Mesothelial cell of epicardium (in vitro differentiated cells): Measurements from ENCODE around the gene PSMA5. TPM values are rescaled to one million over a fixed set of nuclear protein-coding genes. Genes with fewer than 3 reads are reported as not detected.
A peak's percentile ranks its signal among the peaks of the same experiment; 100 is the strongest.
"Not testable (repeated sequence)": the region's sequence is repeated elsewhere in the genome, so short reads cannot be mapped to it uniquely, and the experiment has no call there.

Experiments used
- DNase-seq, 2 experiments: peaks; one replicate each; pipeline ENCODE4 v3.0.0; 2021; ENCODE audit warnings: low spot score in 2 of 2; ENCODE audit not compliant: unreplicated experiment in 2 of 2
- H3K27ac Mint-ChIP-seq: 2 replicates; pipeline ENCODE4 v1.8.0; 2021; ENCODE audit warnings: mixed read lengths
- H3K27me3 Mint-ChIP-seq: 2 replicates; pipeline ENCODE4 v1.8.0; 2021; ENCODE audit warnings: low read depth, mixed read lengths
- H3K36me3 Mint-ChIP-seq: 2 replicates; pipeline ENCODE4 v1.8.0; 2021; ENCODE audit warnings: mixed read lengths
- H3K4me1 Mint-ChIP-seq: 2 replicates; pipeline ENCODE4 v1.8.0; 2021; ENCODE audit warnings: mixed read lengths
- H3K4me3 Mint-ChIP-seq: 2 replicates; pipeline ENCODE4 v1.8.0; 2021; ENCODE audit warnings: mild to moderate bottlenecking, moderate library complexity, mixed read lengths
- H3K9me3 Mint-ChIP-seq: 2 replicates; pipeline ENCODE4 v1.8.0; 2021; ENCODE audit warnings: mixed read lengths
- total RNA-seq: library from RNA; stranded (reverse); gene quantifications from 3 replicates; pipeline ENCODE4 v1.2.1, GENCODE V29; 2021
- TF ChIP-seq, protein P1 (sequence below): fragments of 200-600 bp; sonication (generic); IDR thresholded peaks from one replicate; pipeline ENCODE4 v1.5.0; 2021; ENCODE audit warnings: antibody characterized with exemption; ENCODE audit not compliant: unreplicated experiment

The PSMA5 gene
- total RNA-seq, 1 donor from 2014 or later, result 69.7 TPM

- no peak for DNase-seq
- H3K36me3 Mint-ChIP-seq, result no peaks in the 10 kb centered on the region
- TF ChIP-seq, protein P1, sequence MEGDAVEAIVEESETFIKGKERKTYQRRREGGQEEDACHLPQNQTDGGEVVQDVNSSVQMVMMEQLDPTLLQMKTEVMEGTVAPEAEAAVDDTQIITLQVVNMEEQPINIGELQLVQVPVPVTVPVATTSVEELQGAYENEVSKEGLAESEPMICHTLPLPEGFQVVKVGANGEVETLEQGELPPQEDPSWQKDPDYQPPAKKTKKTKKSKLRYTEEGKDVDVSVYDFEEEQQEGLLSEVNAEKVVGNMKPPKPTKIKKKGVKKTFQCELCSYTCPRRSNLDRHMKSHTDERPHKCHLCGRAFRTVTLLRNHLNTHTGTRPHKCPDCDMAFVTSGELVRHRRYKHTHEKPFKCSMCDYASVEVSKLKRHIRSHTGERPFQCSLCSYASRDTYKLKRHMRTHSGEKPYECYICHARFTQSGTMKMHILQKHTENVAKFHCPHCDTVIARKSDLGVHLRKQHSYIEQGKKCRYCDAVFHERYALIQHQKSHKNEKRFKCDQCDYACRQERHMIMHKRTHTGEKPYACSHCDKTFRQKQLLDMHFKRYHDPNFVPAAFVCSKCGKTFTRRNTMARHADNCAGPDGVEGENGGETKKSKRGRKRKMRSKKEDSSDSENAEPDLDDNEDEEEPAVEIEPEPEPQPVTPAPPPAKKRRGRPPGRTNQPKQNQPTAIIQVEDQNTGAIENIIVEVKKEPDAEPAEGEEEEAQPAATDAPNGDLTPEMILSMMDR, result no peak
- H3K9me3 Mint-ChIP-seq, result no peaks in the 10 kb centered on the region
- H3K4me1 Mint-ChIP-seq, result peaks cover 10% of the 10 kb centered on the region
- H3K4me3 Mint-ChIP-seq, result no peak overlapping the region
- no peak overlapping the region for H3K27ac Mint-ChIP-seq
- no peaks in the 10 kb centered on the region for H3K27me3 Mint-ChIP-seq
Observed at GRCh38 chr1:109377698-109378097, 48.5 kb downstream of the PSMA5 start.

DNA sequence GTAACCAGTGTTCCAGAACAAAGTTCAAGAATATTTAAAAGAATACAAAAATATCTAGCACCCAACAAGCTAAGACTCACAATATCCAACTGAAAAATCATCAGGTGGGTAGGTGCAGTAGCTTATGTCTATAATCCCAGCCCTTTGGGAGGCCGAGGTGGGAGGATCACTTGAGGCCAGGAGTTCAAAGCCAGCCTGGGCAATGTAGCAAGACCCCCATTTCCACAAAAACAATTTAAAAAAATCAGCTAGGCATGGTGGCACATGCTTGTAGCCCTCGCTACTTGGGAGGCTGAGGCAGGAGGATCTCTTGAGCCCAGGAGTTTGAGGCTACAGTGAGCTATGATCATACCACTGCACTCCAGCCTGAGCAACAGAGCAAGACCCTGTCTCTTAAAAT, 52.6 kb downstream of the PSMA5 start:
- not testable (repeated sequence) for H3K9me3 Mint-ChIP-seq, H3K27me3 Mint-ChIP-seq, H3K27ac Mint-ChIP-seq, DNase-seq, H3K4me3 Mint-ChIP-seq, H3K36me3 Mint-ChIP-seq
- peaks cover 25% of the 10 kb centered on the region for H3K4me1 Mint-ChIP-seq

DNA sequence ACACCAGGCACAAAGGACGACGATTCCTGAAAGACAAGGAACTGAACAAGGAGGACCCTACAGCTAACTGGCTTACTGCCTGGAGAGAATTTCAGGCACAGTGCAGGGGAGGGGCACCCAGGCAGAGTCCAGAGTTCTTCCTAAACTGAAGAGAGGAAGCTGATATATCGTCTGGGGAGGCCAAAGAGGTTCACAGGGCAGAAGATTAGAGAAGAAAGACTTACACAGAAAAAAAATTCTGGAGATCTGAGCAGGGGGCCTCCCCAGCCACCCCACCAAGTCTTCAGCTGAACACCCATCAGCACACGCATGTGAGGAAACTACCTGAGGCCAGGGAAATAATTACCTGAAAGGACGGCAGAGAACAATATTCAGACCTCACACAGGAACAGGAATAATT, 53.1 kb downstream of the PSMA5 start:
- Mint-ChIP-seq H3K4me1 (peaks cover 25% of the 10 kb centered on the region), H3K27ac (peak overlapping the region; percentile 74), H3K27me3 (no peaks in the 10 kb centered on the region), H3K36me3 (no peaks in the 10 kb centered on the region), H3K4me3 (no peak overlapping the region), H3K9me3 (no peaks in the 10 kb centered on the region)
- TF ChIP-seq, protein P1, result no peak
- DNase-seq, result no peak

DNA sequence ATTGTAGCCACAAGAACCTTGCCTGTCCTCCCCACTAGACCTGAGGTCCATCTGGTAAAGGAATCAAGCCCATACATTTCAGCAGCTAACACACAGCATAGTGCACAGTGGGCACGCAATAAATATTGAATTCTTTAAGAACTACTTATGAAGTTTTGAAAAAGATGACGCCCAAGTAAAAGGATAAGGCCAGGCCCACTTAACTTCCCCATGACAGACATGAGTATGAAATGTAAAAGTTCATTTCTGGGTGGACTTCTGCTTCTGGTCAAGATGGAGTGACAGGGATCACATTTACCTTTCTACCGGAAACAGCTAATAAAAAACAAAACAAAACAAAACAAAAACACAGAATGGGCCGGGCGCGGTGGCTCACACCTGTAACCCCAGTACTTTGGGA, 54.0 kb downstream of the PSMA5 start:
- Mint-ChIP-seq H3K27ac (peak overlapping the region; percentile 79), H3K4me3 (no peak overlapping the region), H3K36me3 (peaks cover 6% of the 10 kb centered on the region), H3K4me1 (peaks cover 25% of the 10 kb centered on the region), H3K27me3 (no peaks in the 10 kb centered on the region), H3K9me3 (no peaks in the 10 kb centered on the region)
- TF ChIP-seq, protein P1, result no peak
- no peak for DNase-seq

GRCh38 chr1:109371341-109371739, 54.9 kb downstream of the PSMA5 start:
- TF ChIP-seq, protein P1, result no peak
- Mint-ChIP-seq H3K36me3 (peaks cover 12% of the 10 kb centered on the region), H3K9me3 (no peaks in the 10 kb centered on the region), H3K27me3 (no peaks in the 10 kb centered on the region), H3K4me3 (no peak overlapping the region), H3K4me1 (peaks cover 25% of the 10 kb centered on the region), H3K27ac (peak overlapping the region; percentile 58)
- no peak for DNase-seq

GRCh38 chr1:109370712-109371340, 55.4 kb downstream of the PSMA5 start:
- H3K4me3 Mint-ChIP-seq, result no peak overlapping the region
- TF ChIP-seq, protein P1, result no peak
- peak overlapping the region; percentile 58 for H3K27ac Mint-ChIP-seq
- DNase-seq, result no peak
- H3K36me3 Mint-ChIP-seq, result peaks cover 17% of the 10 kb centered on the region
- peaks cover 24% of the 10 kb centered on the region for H3K4me1 Mint-ChIP-seq
- H3K27me3 Mint-ChIP-seq, result no peaks in the 10 kb centered on the region
- H3K9me3 Mint-ChIP-seq, result no peaks in the 10 kb centered on the region
